GM19324 (cell line): ENCODE data around the gene INPP5B.
A peak's percentile ranks its signal among the peaks of the same experiment; 100 is the strongest.
"Not testable (repeated sequence)": the region's sequence is repeated elsewhere in the genome, so short reads cannot be mapped to it uniquely, and the experiment has no call there.

Experiments
- ATAC-seq: cut with Tn5 transposase; IDR thresholded peaks from one replicate; pipeline ENCODE4 v1.9.1; 2021; ENCODE audit warnings: mild to moderate bottlenecking, moderate library complexity; ENCODE audit not compliant: unreplicated experiment, low FRiP score

The INPP5B gene

DNA sequence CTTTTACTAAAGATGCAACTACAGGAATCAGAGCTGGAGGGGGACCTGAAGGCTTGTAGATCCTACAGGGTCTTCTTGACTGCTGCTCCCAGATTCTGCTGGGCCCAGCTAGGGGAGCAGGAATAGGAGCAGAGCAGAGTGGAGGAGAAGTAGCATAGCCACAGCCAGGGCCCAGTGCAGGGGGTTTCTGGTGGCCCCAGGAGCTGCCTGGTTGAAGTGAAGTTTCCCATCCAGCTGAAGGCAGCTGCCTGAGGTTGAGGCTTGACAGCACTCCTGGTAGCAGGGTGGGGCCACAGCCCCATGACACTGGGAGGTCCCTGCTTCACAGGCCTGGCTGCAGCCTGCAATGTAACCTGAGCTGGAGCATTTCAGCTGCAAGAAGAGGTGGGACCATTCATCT, 2.0 kb upstream of the INPP5B start:
- no peak for ATAC-seq

DNA sequence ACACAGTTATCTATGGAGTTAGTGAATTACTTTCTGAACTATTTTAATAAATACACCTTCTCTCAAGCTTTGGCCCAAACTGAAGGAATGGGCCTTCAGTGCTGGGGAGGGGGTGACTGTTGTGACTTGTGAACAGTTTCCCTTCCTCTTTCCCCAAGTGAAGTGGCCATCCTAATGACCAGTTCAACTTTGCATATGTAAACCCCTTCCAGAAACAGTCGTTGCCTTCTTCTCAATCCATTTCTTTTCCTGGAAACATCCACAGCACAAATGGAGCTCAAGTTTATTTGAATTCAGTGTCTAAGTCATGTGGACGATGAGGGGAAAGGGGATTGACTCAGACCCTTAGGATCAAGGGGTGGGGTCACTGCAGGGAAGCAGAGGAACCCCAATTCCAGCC, 1.3 kb upstream of the INPP5B start:
- ATAC-seq = no peak

DNA sequence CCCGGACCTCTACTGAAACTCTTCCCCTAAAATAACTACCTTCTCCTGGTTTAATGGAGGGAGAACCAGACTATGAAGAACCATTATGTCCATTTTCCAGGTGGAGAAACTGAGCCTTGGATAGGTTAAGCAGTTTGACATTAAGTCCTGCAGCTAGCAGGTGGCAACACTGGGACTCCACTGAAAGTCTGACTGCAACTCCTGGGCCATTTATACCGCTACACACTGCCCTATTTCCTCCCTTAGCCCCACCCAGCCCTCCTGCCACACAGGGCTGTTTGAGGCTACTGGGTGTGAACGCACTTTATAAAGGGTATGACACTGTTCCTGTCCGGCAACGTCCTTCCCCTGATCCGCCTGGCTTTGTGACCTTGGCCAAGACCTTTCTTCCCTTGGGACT, 511 bp upstream of the INPP5B start:
- no peak for ATAC-seq

DNA sequence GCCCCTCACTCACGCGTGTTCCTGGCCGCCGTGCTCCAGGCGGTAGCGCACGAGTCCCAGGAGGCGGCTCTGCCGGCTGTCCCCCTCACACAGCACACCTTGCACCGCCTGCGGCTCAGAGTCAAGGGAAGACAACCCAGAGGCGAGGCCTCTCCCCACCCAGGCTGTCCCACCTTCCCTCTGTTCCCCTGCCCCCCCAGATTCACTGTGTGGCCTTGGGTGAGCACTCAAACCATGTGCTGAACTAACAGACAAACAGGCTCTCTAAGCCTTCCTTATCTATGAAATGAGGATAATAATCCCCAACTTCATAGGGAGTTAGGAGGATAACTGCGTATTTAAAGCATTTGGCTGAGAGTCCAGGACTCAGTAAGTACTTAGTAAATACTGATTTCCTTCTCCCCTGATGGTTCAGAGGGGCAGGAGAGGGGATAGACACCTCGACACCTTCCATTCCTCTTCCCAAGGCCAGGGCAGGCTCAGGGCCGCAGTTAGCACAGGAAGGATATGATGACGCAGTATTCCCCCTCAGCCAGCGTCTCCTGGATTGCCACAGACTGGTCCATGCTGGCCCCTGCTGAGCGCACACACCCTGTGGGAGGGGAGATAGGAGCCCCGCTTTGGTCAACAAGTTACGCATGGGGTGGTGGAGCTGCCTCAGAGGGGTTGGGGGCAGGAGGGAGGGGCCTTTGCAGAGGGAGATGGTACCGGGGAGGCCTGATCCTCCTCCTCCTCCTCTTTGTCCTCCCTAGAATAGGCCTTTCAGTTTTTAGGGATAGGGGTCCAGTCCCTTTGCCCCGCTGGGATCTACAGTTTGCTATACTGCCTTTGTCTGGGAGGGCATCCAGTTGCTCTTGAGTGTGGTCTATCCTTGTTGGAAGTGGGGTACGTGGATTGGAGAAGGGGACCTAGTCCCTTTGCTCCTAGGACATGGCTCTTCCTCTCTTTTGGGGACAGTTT, 830 bp downstream of the INPP5B start:
- peak; percentile 6 for ATAC-seq

DNA sequence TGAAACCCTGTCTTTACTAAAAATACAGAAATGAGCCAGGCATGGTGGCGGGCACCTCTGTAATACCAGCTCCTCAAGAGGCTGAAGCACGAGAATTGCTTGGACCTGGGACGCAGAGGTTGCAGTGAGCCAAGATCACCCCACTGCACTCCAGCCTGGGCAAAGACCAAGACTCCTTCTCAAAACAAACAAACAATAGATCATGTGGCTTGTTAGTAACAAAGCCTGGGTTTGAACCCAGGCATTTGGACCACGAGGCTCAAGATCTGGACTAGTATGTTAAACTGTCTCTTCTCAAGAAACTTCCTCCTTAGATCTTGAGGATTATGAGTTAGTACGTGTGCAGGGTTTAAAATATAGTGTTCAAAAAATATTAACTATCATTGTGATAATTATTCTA, 1.6 kb downstream of the INPP5B start:
- no peak for ATAC-seq

DNA sequence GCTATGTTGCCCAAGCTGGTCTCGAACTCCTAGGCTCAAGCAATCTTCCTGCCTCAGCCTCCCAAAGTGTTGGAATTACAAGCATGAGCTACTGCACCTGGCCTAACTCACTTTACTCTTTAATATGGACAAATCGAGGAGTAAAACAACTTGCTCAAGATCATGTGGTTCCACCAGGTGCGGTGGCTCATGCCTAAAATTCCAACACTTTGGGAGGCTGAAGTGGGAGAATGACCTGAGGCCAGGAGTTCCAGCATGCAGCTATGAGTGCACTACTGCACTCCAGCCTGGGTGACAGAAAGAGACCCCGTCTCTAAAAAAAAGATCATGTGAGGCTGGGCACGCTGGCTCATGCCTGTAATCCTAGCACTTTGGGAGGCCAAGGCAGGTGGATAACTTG, 2.0 kb downstream of the INPP5B start:
- ATAC-seq = no peak

DNA sequence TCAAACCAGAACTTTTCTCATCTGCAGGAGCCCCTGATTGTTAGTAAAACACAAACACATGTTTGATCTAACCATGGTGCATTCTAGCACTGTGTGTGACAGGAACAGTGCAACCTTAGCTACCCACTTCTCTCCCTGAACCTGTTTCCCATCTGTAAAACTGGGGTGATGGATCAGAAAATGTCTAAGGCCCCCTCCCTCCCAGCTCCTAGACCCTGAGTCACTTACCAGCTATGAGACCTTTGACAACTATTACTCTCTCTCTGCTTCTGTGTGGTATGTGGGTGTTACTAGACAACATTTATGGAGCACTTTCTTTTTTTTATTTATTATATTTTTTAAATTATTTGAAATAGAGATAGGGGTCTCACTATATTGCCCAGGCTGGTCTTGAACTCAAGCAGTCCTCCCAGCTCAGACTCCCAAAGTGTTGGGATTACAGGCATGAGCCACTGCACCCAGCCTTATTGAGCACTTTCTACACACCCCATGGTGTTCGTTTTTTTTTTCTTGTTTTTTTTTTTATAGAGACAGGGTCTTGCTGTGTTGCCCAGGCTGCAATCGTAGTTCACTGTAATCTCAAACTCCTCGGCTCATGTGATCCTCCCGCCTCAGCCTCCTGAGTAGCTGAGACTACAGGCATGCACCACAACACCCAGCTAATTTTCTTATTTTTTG, 2.6 kb downstream of the INPP5B start:
- no peak for ATAC-seq

DNA sequence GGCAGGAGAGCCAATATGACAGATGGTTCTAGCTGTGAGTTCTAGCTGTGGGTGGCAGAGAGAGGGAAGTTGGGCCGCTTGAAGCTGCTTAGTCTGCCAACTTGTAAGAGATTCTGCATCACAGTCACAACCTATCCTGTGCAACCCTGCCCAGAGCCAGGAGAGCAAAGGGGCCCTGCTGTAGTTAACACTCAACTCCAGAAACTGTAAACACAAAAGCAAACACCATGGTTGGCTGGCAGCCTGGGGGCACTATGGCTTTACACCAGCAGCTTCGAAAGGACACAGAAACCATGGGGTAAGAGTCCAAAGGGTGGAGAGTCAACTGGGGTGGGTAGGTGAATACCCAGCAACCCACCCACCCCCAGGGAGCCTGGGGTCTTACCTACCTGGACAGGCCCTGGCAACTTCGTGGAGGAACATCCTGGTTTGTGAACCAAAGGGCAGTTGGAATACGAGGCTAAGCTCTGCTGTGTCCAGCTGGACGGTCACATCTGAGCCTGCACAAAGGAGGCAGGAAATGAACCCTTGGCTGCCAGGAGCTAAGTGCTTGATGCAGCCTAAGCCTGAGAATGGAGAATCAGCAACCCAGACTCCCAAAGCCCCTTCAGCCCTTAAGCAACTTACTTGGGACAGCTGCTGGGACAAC, 6.4 kb downstream of the INPP5B start:
- ATAC-seq = no peak

DNA sequence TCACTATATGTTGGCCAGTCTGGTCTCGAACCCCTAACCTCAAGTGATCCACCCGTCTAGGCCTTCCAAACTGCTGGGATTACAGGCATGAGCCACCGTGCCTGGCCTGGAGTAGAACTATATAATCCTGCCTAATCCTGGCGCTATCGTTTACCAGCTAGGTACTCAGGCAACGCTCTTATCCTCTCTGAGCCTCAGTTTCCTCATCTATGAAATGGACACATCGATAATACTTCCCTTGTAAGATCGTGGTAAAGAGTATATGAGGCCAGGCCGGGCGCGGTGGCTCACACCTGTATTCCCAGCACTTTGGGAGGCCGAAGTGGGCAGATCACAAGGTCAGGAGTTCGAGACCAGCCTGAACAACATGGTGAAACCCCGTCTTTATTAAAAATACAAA, 10.1 kb downstream of the INPP5B start:
- not testable (repeated sequence) for ATAC-seq

DNA sequence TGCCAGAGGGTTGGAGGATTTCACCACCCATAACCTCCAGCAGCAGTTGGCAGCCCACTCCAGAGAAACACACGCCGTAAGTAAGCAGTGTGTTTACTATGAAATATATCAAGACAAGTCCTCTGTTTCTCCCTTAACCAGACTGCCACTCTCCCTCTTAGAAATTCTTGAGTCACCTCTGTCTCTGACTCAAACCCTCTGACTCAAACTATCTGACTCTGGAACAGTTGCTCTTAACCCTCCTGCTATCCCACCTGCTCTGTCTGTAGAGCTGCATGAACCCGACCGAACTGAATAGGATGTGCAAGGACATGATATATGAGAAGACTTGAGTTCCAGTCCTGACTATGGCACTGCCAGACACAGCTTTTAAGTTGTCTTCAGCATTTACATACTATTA, 14.1 kb downstream of the INPP5B start:
- ATAC-seq = no peak

DNA sequence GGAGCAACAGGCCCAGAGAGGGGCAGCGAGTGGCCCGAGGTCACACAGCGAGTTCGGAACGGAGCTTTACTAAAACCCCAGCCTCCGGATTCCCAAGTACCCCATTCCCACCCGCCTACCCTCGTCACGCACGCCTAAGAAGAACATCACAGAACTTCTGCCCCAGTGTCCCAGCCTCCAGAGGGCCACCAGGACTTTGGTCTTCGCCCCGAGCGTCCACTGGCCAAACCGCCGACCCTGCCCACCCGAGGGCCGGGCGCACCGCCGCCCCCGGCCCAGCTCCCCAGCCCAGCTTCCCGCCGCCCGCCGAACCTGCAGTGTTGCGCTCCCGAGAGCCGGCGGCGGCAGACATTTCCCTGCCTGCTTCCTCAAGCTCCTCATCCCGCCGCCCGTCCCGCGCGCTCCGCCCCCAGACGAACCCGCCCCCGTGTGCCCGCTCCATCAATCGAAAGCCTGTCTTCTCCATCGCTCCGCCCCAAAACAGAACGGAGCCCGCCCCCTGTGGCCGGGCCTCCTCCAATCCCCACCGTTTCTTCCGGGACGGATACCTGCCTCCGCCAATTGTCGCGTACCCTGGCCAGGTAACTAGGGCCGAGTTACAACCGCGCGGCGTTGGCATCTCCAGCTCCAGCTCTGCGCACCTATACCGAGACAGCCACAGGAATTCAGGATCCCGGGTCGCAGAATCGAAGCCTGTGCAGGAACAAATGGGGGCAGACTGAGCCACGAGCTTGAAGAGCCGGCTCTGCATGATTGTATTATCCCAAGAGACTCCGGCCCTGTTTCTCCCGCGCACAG, 15.3 kb downstream of the INPP5B start:
- ATAC-seq = peak; percentile 88

DNA sequence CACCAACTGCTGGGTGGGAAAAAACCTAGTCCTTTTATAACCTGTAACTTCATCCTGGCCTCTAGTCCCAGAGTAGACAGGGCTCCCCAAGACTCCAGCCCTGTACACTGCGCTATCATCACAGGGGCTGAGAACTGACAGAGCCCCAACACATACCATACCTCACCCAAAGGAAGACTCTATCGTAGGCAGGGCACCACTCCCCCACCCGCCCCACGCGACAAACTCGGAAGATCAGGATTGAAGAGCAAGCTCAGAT, 15.8 kb downstream of the INPP5B start:
- ATAC-seq = peak; percentile 10

DNA sequence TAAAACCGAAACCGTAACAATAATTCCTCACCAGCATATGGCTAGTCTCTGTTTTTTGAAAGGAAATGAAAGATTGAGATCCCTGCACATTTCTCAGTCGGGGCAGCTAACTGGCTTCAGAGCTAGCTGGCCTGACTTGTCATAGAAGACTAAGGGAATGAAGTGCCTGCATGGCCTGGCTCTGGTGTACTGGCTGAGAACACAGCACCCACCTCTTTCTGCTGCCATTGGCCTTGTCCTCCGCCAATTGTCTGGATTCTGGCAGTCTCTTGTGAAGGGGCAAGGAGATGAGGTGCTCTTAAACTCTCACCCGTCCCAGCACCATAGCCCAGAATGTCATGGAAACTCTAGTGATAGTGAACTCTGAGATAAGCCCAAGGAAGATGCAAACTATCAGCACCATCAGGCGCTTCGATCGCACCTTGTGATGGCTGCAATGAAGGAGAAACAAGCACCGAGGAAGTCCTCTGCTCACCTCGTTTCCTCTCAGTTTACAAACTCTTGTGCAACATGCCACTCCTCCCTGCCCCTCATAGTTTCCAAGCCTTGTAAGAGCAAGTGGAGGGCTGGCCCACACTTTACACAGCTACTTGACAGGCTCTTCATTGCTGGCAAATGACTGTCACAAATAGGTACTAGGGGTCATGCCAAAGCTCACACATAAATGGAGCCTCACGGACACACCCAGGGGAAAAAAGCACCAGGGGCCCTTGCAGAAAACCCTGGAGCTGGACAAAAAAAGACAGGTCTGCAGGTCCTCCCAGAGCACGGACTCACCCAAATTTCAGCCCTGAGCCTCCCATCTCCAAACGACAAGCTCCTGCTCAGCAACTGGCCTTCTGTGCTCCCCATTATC, 16.4 kb downstream of the INPP5B start:
- no peak for ATAC-seq

DNA sequence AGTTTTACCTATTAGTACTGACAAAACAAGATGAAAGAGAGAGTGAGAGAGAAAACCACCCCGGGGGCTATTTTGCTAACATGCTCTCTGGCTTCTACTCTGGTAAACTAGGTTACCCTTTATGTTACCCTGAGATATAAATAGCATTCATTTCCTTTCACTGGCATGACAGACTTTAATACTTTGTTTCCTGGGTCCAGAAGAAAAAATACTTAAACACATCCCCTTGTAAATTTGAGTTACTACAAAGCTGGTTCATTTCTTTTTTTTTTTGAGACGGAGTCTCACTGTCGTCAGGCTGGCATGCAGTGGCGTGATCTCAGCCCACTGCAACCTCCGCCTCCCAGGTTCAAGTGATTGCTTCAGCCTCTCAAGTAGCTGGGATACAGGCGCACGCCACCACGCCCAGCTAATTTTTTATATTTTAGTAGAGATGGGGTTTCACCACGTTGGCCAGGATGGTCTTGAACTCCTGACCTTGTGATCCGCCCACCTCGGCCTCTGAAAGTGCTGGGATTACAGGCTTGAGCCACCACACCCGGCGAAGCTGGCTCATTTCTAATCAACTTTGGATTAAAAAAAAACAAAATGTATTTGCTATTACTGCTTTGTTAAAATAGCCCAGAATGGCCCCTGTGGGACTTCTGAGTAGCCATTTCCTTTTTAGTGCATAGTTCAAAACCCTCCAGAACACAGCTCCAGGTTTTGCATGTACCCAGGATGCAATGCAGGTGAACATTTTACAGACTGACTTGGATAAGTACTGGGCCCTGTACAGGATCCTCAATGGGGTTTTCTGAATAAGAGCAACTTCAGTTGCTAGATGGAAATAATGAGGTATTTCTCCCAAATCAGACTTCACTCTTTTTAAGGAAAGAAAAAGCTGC, 20.6 kb downstream of the INPP5B start:
- ATAC-seq = no peak

DNA sequence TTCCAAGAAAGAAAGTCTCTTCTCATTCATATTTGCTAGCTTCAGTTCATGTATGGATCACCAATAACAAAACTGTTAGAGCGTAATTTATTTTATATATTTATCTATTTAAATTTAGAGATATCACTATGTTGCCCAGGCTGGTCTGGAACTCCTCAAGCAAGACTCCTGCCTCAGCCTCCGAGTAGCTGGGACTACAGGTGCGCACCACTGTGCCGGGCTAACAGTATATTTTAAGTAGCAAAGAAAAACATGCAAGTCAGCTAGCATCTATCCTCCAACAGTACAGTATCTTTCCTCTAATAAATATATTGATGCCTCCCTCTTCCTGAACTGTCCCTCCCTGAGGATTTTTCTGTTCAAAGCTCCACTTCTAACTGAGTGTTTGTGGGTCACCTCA, 21.5 kb downstream of the INPP5B start:
- ATAC-seq = no peak

DNA sequence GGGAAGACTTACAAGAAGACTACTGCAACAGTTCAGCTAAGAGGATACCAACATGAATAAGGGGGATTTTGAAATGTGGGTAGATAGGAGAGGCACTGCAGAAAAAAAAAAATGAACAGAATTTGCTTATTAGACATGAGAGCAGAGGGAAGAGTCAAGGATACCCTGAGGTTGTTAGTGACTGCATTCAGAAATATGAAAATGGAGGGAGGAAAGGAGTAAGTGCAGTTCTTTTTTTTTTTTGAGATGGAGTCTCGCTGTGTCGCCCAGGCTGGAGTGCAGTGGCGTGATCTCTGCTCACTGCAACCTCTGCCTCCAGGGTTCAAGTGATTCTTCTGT, 23.3 kb downstream of the INPP5B start:
- no peak for ATAC-seq

DNA sequence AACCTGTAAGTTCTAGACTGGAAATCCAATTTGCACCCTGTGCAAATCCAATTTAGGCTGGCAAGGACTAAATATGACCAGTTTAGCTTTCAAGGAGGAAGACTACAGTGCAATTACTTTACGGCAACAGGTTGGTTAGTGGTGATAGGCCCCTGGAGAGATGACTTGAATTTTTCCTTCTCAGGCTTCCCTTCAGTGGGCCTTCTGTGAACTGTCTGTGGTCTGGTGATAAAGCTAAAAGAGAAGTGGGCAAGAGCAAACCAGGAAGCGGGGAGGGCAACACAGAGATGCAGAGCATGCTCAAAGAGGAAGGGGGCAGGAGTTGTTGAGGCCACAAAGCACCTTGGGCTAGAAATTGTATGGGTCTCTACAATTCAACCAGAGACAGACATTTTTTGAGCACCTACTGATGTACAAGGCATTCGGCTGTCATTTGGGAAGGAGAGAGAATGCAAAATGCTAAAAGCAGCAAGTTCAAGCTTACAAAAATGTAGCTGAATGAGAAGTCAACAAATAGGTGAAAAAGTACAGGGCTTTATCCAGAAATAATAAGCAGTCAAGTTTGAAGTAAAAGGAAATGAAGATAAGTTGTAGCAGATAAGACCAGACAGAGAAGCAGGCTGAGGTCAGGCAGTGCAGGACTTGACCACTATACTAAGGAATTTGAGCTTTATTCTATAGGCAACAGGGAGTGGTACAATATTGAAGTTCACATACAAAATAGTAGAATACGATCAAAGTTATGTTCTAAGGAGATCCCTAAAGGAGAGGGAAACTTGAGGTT, 23.9 kb downstream of the INPP5B start:
- ATAC-seq = peak; percentile 42

DNA sequence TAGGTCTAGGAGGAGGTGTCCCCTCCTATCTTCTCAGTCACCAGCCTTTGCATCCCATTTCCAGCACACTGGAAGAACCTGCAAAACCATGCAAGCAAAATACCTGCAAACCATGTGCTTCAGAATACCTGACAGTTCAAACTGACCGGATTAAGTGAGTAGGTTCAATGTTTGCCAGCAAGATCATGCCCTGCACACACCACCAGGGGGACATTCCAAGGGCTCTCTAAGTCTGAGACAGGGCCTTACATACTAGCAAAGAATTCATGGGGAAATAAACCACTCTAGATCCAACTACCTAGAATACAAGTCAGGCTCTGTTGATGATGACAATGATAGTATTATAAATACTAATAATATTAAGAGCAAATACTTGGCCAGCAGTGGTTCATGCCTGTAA, 27.6 kb downstream of the INPP5B start:
- ATAC-seq = no peak
